Activated T-helper 1 cell treated with Interleukin-2 at 50 U/mL for 16 hours (primary cell): Measurements from ENCODE around the gene PLCB4.

Experiments
- DNase-seq: peaks from one replicate; pipeline ENCODE4 v3.0.0-alpha.2; 2020; ENCODE audit warnings: low read depth

The PLCB4 gene

GRCh38 chr20:9323622-9324021, 254.7 kb downstream of the PLCB4 start:
- DNase-seq, result no peak

- no peak for DNase-seq
Measured at GRCh38 chr20:9329355-9330101, 260.6 kb downstream of the PLCB4 start.

GRCh38 chr20:9330151-9330550, 261.3 kb downstream of the PLCB4 start:
- no peak for DNase-seq

GRCh38 chr20:9331707-9332435, 263.0 kb downstream of the PLCB4 start:
- no peak for DNase-seq

- no peak for DNase-seq
Measured at GRCh38 chr20:9332791-9333479, 264.0 kb downstream of the PLCB4 start.

- DNase-seq, result no peak
Measured at GRCh38 chr20:9334866-9335265, 266.0 kb downstream of the PLCB4 start.

- no peak for DNase-seq
Measured at GRCh38 chr20:9338101-9338500, 269.2 kb downstream of the PLCB4 start.

GRCh38 chr20:9339708-9340107, 270.8 kb downstream of the PLCB4 start:
- no peak for DNase-seq

- DNase-seq, result no peak
Measured at GRCh38 chr20:9342651-9343050, 273.8 kb downstream of the PLCB4 start.

GRCh38 chr20:9344083-9344920, 275.4 kb downstream of the PLCB4 start:
- no peak for DNase-seq

GRCh38 chr20:9348316-9348715, 279.4 kb downstream of the PLCB4 start:
- DNase-seq, result no peak

GRCh38 chr20:9348747-9349146, 279.9 kb downstream of the PLCB4 start:
- no peak for DNase-seq

- no peak for DNase-seq
Measured at GRCh38 chr20:9349249-9349648, 280.4 kb downstream of the PLCB4 start.

- DNase-seq, result no peak
Measured at GRCh38 chr20:9352739-9353138, 283.9 kb downstream of the PLCB4 start.

- DNase-seq, result no peak
Measured at GRCh38 chr20:9353180-9353915, 284.5 kb downstream of the PLCB4 start.

- no peak for DNase-seq
Measured at GRCh38 chr20:9353916-9354276, 285.0 kb downstream of the PLCB4 start.

- no peak for DNase-seq
Measured at GRCh38 chr20:9354579-9354978, 285.7 kb downstream of the PLCB4 start.

GRCh38 chr20:9358001-9358400, 289.1 kb downstream of the PLCB4 start:
- no peak for DNase-seq

- DNase-seq, result no peak
Measured at GRCh38 chr20:9359561-9360308, 290.8 kb downstream of the PLCB4 start.

GRCh38 chr20:9360431-9360830, 291.5 kb downstream of the PLCB4 start:
- DNase-seq, result no peak

- DNase-seq, result no peak
Measured at GRCh38 chr20:9363673-9364072, 294.8 kb downstream of the PLCB4 start.
